Measurements from ENCODE around the gene IQCH. TPM values are rescaled to one million over a fixed set of nuclear protein-coding genes. Genes with fewer than 3 reads are reported as not detected.

IQCH gene
- polyA plus RNA-seq, 1 of the 3 experiments (the other 2 are of a cell fraction): 0.81 TPM

- no peak for TF ChIP-seq TEAD4 (IDR thresholded peaks at IDR 0.05; ENCODE audit: borderline replicate concordance, insufficient read depth)
- TF ChIP-seq TCF12 (IDR thresholded peaks at IDR 0.05): no peak
- TF ChIP-seq GABPA (IDR thresholded peaks at IDR 0.05; ENCODE audit: low read depth): no peak
- TF ChIP-seq IRF3 (IDR thresholded peaks at IDR 0.05; ENCODE audit: low read depth, low read length): no peak
- TF ChIP-seq MAX (IDR thresholded peaks at IDR 0.05; ENCODE audit: low read depth): no peak
- TF ChIP-seq RAD21 (IDR thresholded peaks at IDR 0.05; ENCODE audit: low read length): no peak
- TF ChIP-seq CTCF (IDR thresholded peaks at IDR 0.05): no peak
- TF ChIP-seq POLR2AphosphoS5 (IDR thresholded peaks at IDR 0.05; ENCODE audit: low read depth, low read length): no peak
- Histone ChIP-seq H2AFZ (ENCODE audit: low read depth) (no peak overlapping the region), H3K4me2 (no peak overlapping the region), H3K36me3 (replicated peaks in 1 of 2; ENCODE audit: control insufficient read depth in 1 of 2, insufficient read depth in 2 of 2, low read length in 1 of 2) (no peaks in the 10 kb centered on the region), H3K9me3 (no peaks in the 10 kb centered on the region; the same call in 1 of the 2 replicates), H4K20me1 (ENCODE audit: insufficient read depth) (no peaks in the 10 kb centered on the region), H3K27me3 (ENCODE audit: insufficient read depth) (no peaks in the 10 kb centered on the region), H3K4me3 (ENCODE audit: low read depth in 2 of 2, low read length in 1 of 2) (no peak overlapping the region), H3K4me1 (ENCODE audit: control insufficient read depth in 1 of 2, insufficient read depth in 2 of 2, low read depth in 1 of 2, low read length in 1 of 2) (peaks cover 0 to 5% of the 10 kb centered on the region in 2 experiments; a peak in 2 of 4 replicates), H3K79me2 (ENCODE audit: insufficient read depth) (no peaks in the 10 kb centered on the region), H3K9me2 (no peaks in the 10 kb centered on the region), H3F3A (replicated peaks; ENCODE audit: insufficient read depth) (peaks cover under 1% of the 10 kb centered on the region), H3K9ac (no peak overlapping the region), H3K27ac (ENCODE audit: low read depth in 2 of 2, low read length in 1 of 2) (no peak overlapping the region)
- ChIA-PET CTCF (interaction anchor here (0.6 kb wide), 1 partner anchor 88 kb away, joined by 3 read pairs; no protein-coding TSS in a partner anchor), POLR2A (no interaction called here)
- 100% methylated on average over 2 of the region's 2 CpGs for WGBS (ENCODE audit: low lambda C conversion rate)
- no peak for DNase-seq
These were observed 114.9 kb downstream of the IQCH start for GRCh38 chr15:67369359-67369998.

GRCh38 chr15:67370206-67370954 is 115.8 kb downstream of the IQCH start:
- Histone ChIP-seq H3K4me1 (ENCODE audit: control insufficient read depth in 1 of 2, insufficient read depth in 2 of 2, low read depth in 1 of 2, low read length in 1 of 2) (peaks cover 0 to 5% of the 10 kb centered on the region in 2 experiments; a peak in 2 of 4 replicates), H4K20me1 (ENCODE audit: insufficient read depth) (no peaks in the 10 kb centered on the region), H3K36me3 (replicated peaks in 1 of 2; ENCODE audit: control insufficient read depth in 1 of 2, insufficient read depth in 2 of 2, low read length in 1 of 2) (no peaks in the 10 kb centered on the region), H3K9me2 (no peaks in the 10 kb centered on the region), H3K27me3 (ENCODE audit: insufficient read depth) (no peaks in the 10 kb centered on the region), H3K9ac (no peak overlapping the region), H3K79me2 (ENCODE audit: insufficient read depth) (no peaks in the 10 kb centered on the region), H3F3A (replicated peaks; ENCODE audit: insufficient read depth) (no peaks in the 10 kb centered on the region), H3K9me3 (no peaks in the 10 kb centered on the region; the same call in 1 of the 2 replicates), H2AFZ (ENCODE audit: low read depth) (no peak overlapping the region), H3K27ac (ENCODE audit: low read depth in 2 of 2, low read length in 1 of 2) (no peak overlapping the region), H3K4me2 (no peak overlapping the region), H3K4me3 (ENCODE audit: low read depth in 2 of 2, low read length in 1 of 2) (no peak overlapping the region)
- POLR2A ChIA-PET: no interaction called here
- no peak for DNase-seq
- CTCF ChIA-PET: interaction anchor here (1.0 to 1.5 kb wide), 2 partner anchors 10 to 15 kb away, joined by 3 read pairs; no protein-coding TSS in a partner anchor
- 90% methylated on average over 9 of the region's 9 CpGs for WGBS (ENCODE audit: low lambda C conversion rate)
- TF ChIP-seq USF2 (IDR thresholded peaks at IDR 0.05; ENCODE audit: borderline replicate concordance, low read depth, low read length) (no peak), CTCF (IDR thresholded peaks at IDR 0.05) (no peak), SIN3A (IDR thresholded peaks at IDR 0.05; ENCODE audit: borderline replicate concordance, low read depth, low read length) (no peak), FOXJ3 (CRISPR knock-in tag; IDR thresholded peaks at IDR 0.05) (no peak), USF1 (IDR thresholded peaks at IDR 0.05; ENCODE audit: borderline replicate concordance, low read depth) (no peak), SMC3 (IDR thresholded peaks at IDR 0.05; ENCODE audit: low read depth, low read length) (no peak), TAF1 (IDR thresholded peaks at IDR 0.05; ENCODE audit: borderline replicate concordance, low read depth, low read length) (no peak), NFIC (IDR thresholded peaks at IDR 0.05; ENCODE audit: borderline replicate concordance) (no peak), PBX3 (IDR thresholded peaks at IDR 0.05) (no peak), YY1 (IDR thresholded peaks at IDR 0.05; ENCODE audit: low read depth) (no peak)
